Breast epithelium (tissue), 4 donors: Measurements from ENCODE around the gene ZNF90. TPM values are rescaled to one million over a fixed set of nuclear protein-coding genes. Genes with fewer than 3 reads are reported as not detected.
"Not testable (repeated sequence)": the region's sequence is repeated elsewhere in the genome, so short reads cannot be mapped to it uniquely, and the experiment has no call there.

Experiments
- DNase-seq, 2 donors: peaks; one replicate each; pipeline ENCODE4 v3.0.0-alpha.2; 2019; ENCODE audit warnings: low spot score in 2 of 2
- H3K27ac ChIP-seq, 2 donors: fragments of 200-600 bp; sonication (generic) in 1 of 2; one replicate each; pipeline ENCODE4 v1.5.1; 2016 to 2019; ENCODE audit warnings: mild to moderate bottlenecking in 1 of 2
- H3K27me3 ChIP-seq, 2 donors: fragments of 200-600 bp; sonication (generic) in 1 of 2; one replicate each; pipeline versions ENCODE4 v1.5.1 to v1.6.0; 2017 to 2019; ENCODE audit warnings: control low read depth in 1 of 2, mild to moderate bottlenecking in 1 of 2
- H3K36me3 ChIP-seq: fragments of 200-600 bp; one replicate; pipeline ENCODE4 v1.5.1; 2019
- H3K4me1 ChIP-seq, 2 donors: fragments of 200-600 bp; sonication (generic); one replicate each; pipeline ENCODE4 v1.5.1; 2016 to 2019; ENCODE audit warnings: control low read depth in 1 of 2
- H3K4me3 ChIP-seq, 3 donors: fragments of 200-600 bp; sonication (generic); 1 replicate in 2 of 3; 2 replicates in 1 of 3; pipeline ENCODE4 v1.5.1; 2016 to 2019; ENCODE audit warnings: mild to moderate bottlenecking in 3 of 3, moderate library complexity in 2 of 3
- H3K9me3 ChIP-seq, 2 donors: fragments of 200-600 bp; sonication (generic) in 1 of 2; one replicate each; pipeline ENCODE4 v1.5.1; 2016 to 2019; ENCODE audit warnings: control low read depth in 1 of 2
- POLR2A ChIP-seq: fragments of 450-650 bp; IDR thresholded peaks from one replicate; pipeline ENCODE4 v1.6.1; 2016; ENCODE audit warnings: antibody characterized with exemption, mild to moderate bottlenecking, moderate library complexity
- POLR2AphosphoS5 ChIP-seq, 3 donors: sonication (generic); formaldehyde crosslinking; IDR thresholded peaks; one replicate each; pipeline ENCODE4 v1.6.1; 2017; ENCODE audit warnings: antibody characterized with exemption in 3 of 3
- intact Hi-C: fragments of 100-400 bp; cut with DNase I; formaldehyde crosslinking; loops from one replicate; pipeline ENCODE4 v1.15.1; 2023; ENCODE audit warnings: low total_unique reads
- total RNA-seq, 3 donors: library from RNA; depleted of rRNA; stranded (reverse); fragments of >200 nt; gene quantifications; one replicate each; pipeline ENCODE4 v1.1.0, GENCODE V29; 2016
- TF ChIP-seq, protein P1 (sequence below), 3 donors: fragments of 450-650 bp; IDR thresholded peaks; one replicate each; pipeline ENCODE4 v1.5.1; 2016 to 2017; ENCODE audit warnings: antibody characterized with exemption in 3 of 3, mild to moderate bottlenecking in 3 of 3, moderate library complexity in 3 of 3

Gene ZNF90
- total RNA-seq, 3 donors from 2014 or later, result 0.96 to 11.9 (median 4.9) TPM

DNA sequence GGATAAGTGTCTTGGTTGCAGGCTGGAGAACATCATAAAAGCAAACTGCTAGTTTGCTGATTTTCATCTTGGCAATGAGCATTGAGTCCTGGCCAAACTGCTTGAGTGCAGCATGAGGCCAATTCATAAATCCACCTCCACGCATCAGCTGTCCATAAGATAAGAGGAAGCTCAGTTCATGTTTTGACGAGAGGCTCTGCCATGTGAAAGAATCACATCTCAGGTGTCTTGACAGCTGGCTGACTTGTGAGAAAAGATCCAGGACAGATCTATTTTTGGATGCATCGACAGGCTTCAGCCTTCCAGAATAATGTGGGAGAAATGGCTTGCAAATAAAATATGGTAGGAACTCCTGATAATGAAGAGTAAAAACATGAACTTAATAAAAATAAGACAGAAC, 33.1 kb upstream of the ZNF90 start:
- no peaks in the 10 kb centered on the region for H3K27me3 ChIP-seq
- H3K4me1 ChIP-seq, result no peaks in the 10 kb centered on the region
- no peak overlapping the region for H3K27ac ChIP-seq
- no peaks in the 10 kb centered on the region for H3K9me3 ChIP-seq
- no peaks in the 10 kb centered on the region for H3K36me3 ChIP-seq
- TF ChIP-seq POLR2A (no peak), POLR2AphosphoS5 (IDR thresholded peaks at IDR 0.05) (no peak)
- TF ChIP-seq, protein P1, sequence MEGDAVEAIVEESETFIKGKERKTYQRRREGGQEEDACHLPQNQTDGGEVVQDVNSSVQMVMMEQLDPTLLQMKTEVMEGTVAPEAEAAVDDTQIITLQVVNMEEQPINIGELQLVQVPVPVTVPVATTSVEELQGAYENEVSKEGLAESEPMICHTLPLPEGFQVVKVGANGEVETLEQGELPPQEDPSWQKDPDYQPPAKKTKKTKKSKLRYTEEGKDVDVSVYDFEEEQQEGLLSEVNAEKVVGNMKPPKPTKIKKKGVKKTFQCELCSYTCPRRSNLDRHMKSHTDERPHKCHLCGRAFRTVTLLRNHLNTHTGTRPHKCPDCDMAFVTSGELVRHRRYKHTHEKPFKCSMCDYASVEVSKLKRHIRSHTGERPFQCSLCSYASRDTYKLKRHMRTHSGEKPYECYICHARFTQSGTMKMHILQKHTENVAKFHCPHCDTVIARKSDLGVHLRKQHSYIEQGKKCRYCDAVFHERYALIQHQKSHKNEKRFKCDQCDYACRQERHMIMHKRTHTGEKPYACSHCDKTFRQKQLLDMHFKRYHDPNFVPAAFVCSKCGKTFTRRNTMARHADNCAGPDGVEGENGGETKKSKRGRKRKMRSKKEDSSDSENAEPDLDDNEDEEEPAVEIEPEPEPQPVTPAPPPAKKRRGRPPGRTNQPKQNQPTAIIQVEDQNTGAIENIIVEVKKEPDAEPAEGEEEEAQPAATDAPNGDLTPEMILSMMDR (IDR thresholded peaks at IDR 0.05), result no peak
- H3K4me3 ChIP-seq, result no peak overlapping the region
- no peak for DNase-seq
- intact Hi-C loops, result no loop called here

DNA sequence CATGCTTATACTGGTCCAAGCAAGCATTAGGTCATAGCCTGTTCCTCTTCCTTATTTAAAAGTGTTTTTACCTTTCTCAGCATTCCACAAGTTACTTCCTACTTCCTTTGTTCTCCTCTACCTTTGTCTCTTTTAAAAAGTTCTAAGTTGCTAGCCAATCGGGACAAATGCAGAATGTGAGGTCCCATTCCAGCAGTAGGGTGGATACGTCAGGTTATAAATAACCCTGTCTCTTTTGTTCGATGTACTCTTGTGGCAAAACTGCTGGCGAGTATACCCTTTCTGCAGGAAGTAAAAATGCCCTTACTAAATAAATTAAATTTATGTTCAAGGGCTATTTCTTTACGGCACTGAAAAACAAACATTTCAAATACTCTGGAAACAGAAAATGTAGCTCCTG, 32.1 kb upstream of the ZNF90 start:
- intact Hi-C loops, DNase-seq, H3K36me3 ChIP-seq, H3K27ac ChIP-seq, H3K27me3 ChIP-seq, H3K4me3 ChIP-seq, H3K4me1 ChIP-seq, H3K9me3 ChIP-seq: not testable (repeated sequence)

DNA sequence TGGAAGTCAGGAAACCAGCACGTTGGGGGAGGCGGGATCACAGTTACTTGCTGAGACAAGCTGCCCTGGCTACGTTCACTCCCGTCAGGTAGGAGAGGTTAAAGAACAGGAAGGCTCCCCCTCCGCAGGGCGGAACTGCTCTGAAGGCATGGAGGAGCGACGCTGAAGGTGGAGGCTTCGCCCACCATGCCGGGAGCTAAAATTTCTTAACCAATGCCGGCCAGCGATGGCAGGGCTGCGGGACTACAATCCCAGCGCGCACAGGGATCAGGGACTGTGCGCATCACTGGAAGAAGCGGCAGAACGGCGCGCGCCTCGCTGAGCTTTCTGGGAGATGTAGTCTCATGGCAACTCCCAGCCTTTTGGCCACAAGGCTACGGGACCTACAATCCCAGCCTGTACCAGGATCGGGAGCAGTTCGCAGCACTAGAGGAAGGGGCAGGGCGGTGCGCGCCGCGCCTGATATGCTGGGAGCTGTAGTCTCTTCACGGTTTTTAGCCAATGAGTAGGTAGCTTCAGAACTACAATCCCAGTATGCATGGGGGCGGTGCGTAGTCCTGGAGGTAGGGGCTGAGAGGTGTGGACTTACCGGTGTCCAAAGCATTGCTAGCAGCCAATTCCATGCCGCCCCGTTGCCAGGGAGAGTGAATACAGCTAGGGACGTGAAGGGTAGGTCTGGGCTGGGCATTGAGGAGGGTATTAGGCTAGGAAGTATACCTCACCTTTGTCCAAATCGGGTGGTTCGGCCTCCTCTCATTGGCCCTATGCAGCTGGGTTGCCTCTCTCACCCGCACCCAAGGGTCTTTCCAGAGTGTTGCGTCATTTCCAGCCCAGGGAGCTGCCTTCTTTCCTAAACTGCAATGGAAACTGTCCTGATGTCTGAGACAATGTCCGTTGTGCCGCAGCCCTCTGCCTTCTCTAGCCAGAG, 25.7 kb upstream of the ZNF90 start:
- H3K27ac ChIP-seq, result peak overlapping the region; percentile 84 to 88
- peak overlapping the region; percentile 56 to 84 (median 62) for H3K4me3 ChIP-seq
- intact Hi-C loops, result no loop called here
- no peaks in the 10 kb centered on the region for H3K27me3 ChIP-seq
- peak in 1 of 3 donors; percentile 35 for TF ChIP-seq POLR2AphosphoS5 (IDR thresholded peaks at IDR 0.05)
- no peak for TF ChIP-seq POLR2A
- peak; percentile 95 to 97 for DNase-seq
- H3K9me3 ChIP-seq, result no peaks in the 10 kb centered on the region
- H3K36me3 ChIP-seq, result no peaks in the 10 kb centered on the region
- no peaks in the 10 kb centered on the region for H3K4me1 ChIP-seq

DNA sequence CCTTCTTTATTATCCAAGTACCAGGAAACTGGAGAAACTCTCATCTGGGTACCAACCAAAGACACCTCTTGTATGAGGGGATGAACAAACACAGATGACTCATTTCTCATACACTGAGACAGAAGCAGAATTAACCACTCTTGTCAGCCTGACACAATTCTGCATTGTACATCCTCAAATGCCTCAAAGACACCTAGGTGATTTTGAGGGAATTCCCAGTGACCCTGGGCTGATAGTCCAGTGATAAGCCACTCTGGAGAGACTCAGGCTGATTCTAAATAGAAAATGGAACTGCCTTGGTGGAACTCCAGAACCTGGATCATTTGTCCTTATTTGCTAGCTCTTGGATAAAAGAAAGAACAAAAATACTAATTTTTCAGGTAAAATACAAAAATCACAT, 19.1 kb upstream of the ZNF90 start:
- H3K27me3 ChIP-seq, H3K4me3 ChIP-seq, DNase-seq, H3K36me3 ChIP-seq, H3K9me3 ChIP-seq, intact Hi-C loops, H3K27ac ChIP-seq, H3K4me1 ChIP-seq: not testable (repeated sequence)

DNA sequence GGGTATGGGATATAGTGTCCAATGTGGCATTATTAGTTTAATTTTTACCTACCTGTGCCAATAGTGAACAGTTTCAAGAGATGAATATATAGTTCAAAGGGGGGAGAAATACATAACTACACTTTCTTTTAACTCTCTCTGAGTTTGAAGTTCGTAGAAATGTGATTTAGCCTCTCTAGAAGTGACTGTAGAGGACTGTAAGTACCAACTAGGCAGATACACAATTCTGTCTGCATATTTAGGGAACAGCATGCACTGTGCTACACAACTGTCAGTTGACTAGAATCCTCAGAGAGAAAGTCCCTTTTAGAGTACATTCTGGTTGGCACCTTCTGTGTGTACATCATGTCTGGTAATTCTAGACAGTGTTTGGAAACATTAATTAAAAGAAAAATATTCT, 17.5 kb upstream of the ZNF90 start:
- no peaks in the 10 kb centered on the region for H3K36me3 ChIP-seq
- no peak overlapping the region for H3K4me3 ChIP-seq
- DNase-seq, result no peak
- H3K27me3 ChIP-seq, result no peaks in the 10 kb centered on the region
- intact Hi-C loops, result no loop called here
- no peak overlapping the region for H3K27ac ChIP-seq
- H3K4me1 ChIP-seq, result no peaks in the 10 kb centered on the region
- no peak for TF ChIP-seq POLR2A
- TF ChIP-seq, protein P1 (IDR thresholded peaks at IDR 0.05), result no peak
- H3K9me3 ChIP-seq, result no peaks in the 10 kb centered on the region

DNA sequence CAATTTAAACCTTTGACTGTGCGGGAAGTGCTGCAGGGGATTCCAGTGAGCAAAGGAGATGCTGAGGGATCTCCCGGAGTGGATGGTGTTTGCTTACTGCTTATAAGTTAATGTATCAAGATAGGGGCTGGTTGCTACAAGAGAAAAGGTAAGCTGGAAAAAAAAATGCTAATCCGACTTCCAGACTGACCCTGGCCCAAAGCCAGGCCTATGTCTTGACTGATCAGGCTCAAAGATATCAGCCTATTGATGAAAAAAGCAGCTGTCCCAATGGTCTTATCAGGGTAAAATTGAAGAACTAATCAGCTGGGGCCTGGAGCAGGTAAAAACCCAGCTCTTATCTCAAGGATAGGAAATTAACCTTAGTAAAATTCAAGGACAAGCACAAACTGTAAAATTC, 10.9 kb upstream of the ZNF90 start:
- Histone ChIP-seq H3K27me3 (no peaks in the 10 kb centered on the region), H3K27ac (no peak overlapping the region), H3K4me3 (no peak overlapping the region), H3K9me3 (no peaks in the 10 kb centered on the region), H3K36me3 (no peaks in the 10 kb centered on the region), H3K4me1 (no peaks in the 10 kb centered on the region)
- intact Hi-C loops, result no loop called here
- DNase-seq, result no peak
- no peak for TF ChIP-seq POLR2AphosphoS5 (IDR thresholded peaks at IDR 0.05)
- TF ChIP-seq, protein P1 (IDR thresholded peaks at IDR 0.05), result no peak
- no peak for TF ChIP-seq POLR2A
